ENCODE results near the gene PAQR4. TPM values are rescaled to one million over a fixed set of nuclear protein-coding genes. Genes with fewer than 3 reads are reported as not detected.

PAQR4 gene
- total RNA-seq, 4 donors from 2014 or later: 4.2 to 14.6 (median 10.2) TPM

- H3K27ac ChIP-seq: no peak overlapping the region
- TF ChIP-seq, protein P1, sequence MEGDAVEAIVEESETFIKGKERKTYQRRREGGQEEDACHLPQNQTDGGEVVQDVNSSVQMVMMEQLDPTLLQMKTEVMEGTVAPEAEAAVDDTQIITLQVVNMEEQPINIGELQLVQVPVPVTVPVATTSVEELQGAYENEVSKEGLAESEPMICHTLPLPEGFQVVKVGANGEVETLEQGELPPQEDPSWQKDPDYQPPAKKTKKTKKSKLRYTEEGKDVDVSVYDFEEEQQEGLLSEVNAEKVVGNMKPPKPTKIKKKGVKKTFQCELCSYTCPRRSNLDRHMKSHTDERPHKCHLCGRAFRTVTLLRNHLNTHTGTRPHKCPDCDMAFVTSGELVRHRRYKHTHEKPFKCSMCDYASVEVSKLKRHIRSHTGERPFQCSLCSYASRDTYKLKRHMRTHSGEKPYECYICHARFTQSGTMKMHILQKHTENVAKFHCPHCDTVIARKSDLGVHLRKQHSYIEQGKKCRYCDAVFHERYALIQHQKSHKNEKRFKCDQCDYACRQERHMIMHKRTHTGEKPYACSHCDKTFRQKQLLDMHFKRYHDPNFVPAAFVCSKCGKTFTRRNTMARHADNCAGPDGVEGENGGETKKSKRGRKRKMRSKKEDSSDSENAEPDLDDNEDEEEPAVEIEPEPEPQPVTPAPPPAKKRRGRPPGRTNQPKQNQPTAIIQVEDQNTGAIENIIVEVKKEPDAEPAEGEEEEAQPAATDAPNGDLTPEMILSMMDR (IDR thresholded peaks at IDR 0.05 in 4 of 5, conservative IDR thresholded peaks at IDR 0.05 in 1 of 5): no peak
- no peak for TF ChIP-seq POLR2A (IDR thresholded peaks at IDR 0.05)
- intact Hi-C loops (cut with DNase I; ENCODE audit: low total_unique reads): no loop called here
- no peak overlapping the region for H3K4me3 ChIP-seq
- DNase-seq (no peak), ATAC-seq (no peak)
- peaks cover 2 to 3% of the 10 kb centered on the region in 2 donors for H3K4me1 ChIP-seq
- in situ Hi-C loops (cut with MboI; ENCODE audit: low sequenced_read_pairs in 4 of 4): no loop called here
- no peaks in the 10 kb centered on the region for H3K9me3 ChIP-seq
- no peaks in the 10 kb centered on the region for H3K36me3 ChIP-seq
- H3K27me3 ChIP-seq: no peaks in the 10 kb centered on the region
Observed at GRCh38 chr16:2999929-3000328, 30.8 kb downstream of the PAQR4 start.

- H3K9me3 ChIP-seq: no peaks in the 10 kb centered on the region
- H3K27ac ChIP-seq: no peak overlapping the region
- no peaks in the 10 kb centered on the region for H3K27me3 ChIP-seq
- in situ Hi-C loops (cut with MboI; ENCODE audit: low sequenced_read_pairs in 4 of 4): no loop called here
- H3K36me3 ChIP-seq: no peaks in the 10 kb centered on the region
- peaks cover 4 to 6% of the 10 kb centered on the region in 2 donors for H3K4me1 ChIP-seq
- TF ChIP-seq, protein P1 (IDR thresholded peaks at IDR 0.05 in 4 of 5, conservative IDR thresholded peaks at IDR 0.05 in 1 of 5): no peak
- no peak for TF ChIP-seq POLR2A (IDR thresholded peaks at IDR 0.05)
- DNase-seq: no peak
- no peak for ATAC-seq
- H3K4me3 ChIP-seq: no peak overlapping the region
- intact Hi-C loops (cut with DNase I; ENCODE audit: low total_unique reads): no loop called here
Observed at GRCh38 chr16:3000540-3000939, 31.4 kb downstream of the PAQR4 start.

DNA sequence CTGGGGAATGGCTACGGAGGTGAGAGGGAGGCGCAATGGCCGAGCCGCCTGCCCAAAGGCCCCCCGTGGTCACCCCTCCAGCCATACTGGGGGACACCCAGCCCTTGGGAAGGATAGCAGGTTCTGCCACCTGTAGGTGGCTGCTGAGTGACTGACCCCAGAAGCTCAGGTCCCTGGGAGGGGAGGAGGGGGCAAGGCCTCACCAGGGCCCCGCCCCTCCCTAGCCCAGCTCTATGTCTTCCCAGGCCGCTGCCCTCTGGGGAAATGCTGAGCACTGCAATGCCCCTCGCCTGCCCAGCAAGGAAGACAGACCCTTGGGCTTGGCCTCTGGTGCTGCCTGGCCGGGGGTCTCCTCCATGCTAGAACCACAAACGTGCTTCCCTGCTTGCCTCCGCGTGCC, 32.2 kb downstream of the PAQR4 start:
- Histone ChIP-seq H3K9me3 (no peaks in the 10 kb centered on the region), H3K4me3 (no peak overlapping the region), H3K36me3 (no peaks in the 10 kb centered on the region), H3K4me1 (peaks cover 4 to 6% of the 10 kb centered on the region in 2 donors), H3K27ac (no peak overlapping the region), H3K27me3 (no peaks in the 10 kb centered on the region)
- intact Hi-C loops (cut with DNase I; ENCODE audit: low total_unique reads): no loop called here
- in situ Hi-C loops (cut with MboI; ENCODE audit: low sequenced_read_pairs in 4 of 4): no loop called here
- DNase-seq: no peak
- ATAC-seq: no peak
- TF ChIP-seq, protein P1 (IDR thresholded peaks at IDR 0.05 in 4 of 5, conservative IDR thresholded peaks at IDR 0.05 in 1 of 5): no peak
- TF ChIP-seq POLR2A (IDR thresholded peaks at IDR 0.05): no peak

DNA sequence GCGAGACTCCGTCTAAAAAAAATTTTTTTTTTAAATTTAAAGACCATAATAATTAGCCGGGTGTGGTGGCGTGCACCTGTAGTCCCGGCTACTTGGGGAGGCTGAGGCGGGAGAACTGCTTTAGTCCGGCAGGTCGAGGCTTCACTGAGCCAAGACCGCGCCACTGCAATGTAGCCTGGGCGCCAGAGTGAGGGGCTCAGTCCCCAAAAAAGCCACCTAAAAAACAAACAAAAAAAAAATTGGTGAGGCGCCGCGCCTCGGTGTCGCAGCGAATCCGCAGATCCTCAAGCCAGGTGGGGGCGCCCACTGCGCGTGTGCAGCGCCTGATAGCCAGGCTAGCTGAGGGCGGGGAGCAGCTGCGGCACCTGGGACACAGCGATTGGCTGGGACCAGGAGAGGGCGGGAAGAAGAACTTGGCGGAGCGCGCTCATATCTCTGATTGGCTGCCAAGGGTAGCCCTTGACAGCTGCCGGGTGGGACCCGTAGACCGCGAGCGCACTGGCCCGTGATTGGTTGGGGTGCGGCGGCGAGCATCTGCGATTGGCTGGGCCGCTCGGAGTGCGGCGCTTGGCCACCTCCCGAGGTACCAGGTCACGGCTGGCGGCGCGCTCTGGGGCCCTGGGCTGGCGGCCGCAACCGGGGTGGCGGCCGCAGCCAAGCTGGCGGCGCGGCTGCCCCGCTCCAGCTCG, 34.6 kb downstream of the PAQR4 start:
- intact Hi-C loops (cut with DNase I; ENCODE audit: low total_unique reads) (loop anchor here (1.0 kb wide), 2 partner anchors 17 to 25 kb away; partner anchors contain the start of gene TNFRSF12A), in situ Hi-C loops (cut with MboI; ENCODE audit: low sequenced_read_pairs in 4 of 4) (no loop called here)
- H3K4me3 ChIP-seq: peak overlapping the region in 3 of 4 donors; percentile 27 to 33 (median 28)
- H3K27me3 ChIP-seq: peaks cover 0 to 2% (median 0%) of the 10 kb centered on the region in 3 donors
- ATAC-seq (peak; percentile 98 to 99), DNase-seq (peak; percentile 97 to 98)
- no peaks in the 10 kb centered on the region for H3K9me3 ChIP-seq
- peak; percentile 88 to 89 for TF ChIP-seq POLR2A (IDR thresholded peaks at IDR 0.05)
- TF ChIP-seq, protein P1 (IDR thresholded peaks at IDR 0.05 in 4 of 5, conservative IDR thresholded peaks at IDR 0.05 in 1 of 5): peak; percentile 22 to 69 (median 63)
- peaks cover 4 to 6% of the 10 kb centered on the region in 2 donors for H3K4me1 ChIP-seq
- H3K36me3 ChIP-seq: peaks cover 0 to 12% of the 10 kb centered on the region in 2 donors
- peak overlapping the region in 3 of 4 donors; percentile 46 to 58 (median 49) for H3K27ac ChIP-seq

Data from gastrocnemius medialis (tissue), 4 donors.